C4-2B (cell line): ENCODE data around the gene POLL.
A peak's percentile ranks its signal among the peaks of the same experiment; 100 is the strongest.
"Not testable (repeated sequence)": the region's sequence is repeated elsewhere in the genome, so short reads cannot be mapped to it uniquely, and the experiment has no call there.

ENCODE experiments used
- H3K27ac ChIP-seq: fragments of 450-650 bp; 2 replicates; pipeline ENCODE4 v1.5.1; 2017
- ZFX ChIP-seq: fragments of 450-650 bp; IDR thresholded peaks from 2 replicates; pipeline ENCODE4 v1.6.1; 2017
- TF ChIP-seq, protein P1 (sequence below): fragments of 450-650 bp; conservative IDR thresholded peaks from 2 replicates; pipeline ENCODE4 v1.5.1; 2017; ENCODE audit warnings: mild to moderate bottlenecking

POLL gene

DNA sequence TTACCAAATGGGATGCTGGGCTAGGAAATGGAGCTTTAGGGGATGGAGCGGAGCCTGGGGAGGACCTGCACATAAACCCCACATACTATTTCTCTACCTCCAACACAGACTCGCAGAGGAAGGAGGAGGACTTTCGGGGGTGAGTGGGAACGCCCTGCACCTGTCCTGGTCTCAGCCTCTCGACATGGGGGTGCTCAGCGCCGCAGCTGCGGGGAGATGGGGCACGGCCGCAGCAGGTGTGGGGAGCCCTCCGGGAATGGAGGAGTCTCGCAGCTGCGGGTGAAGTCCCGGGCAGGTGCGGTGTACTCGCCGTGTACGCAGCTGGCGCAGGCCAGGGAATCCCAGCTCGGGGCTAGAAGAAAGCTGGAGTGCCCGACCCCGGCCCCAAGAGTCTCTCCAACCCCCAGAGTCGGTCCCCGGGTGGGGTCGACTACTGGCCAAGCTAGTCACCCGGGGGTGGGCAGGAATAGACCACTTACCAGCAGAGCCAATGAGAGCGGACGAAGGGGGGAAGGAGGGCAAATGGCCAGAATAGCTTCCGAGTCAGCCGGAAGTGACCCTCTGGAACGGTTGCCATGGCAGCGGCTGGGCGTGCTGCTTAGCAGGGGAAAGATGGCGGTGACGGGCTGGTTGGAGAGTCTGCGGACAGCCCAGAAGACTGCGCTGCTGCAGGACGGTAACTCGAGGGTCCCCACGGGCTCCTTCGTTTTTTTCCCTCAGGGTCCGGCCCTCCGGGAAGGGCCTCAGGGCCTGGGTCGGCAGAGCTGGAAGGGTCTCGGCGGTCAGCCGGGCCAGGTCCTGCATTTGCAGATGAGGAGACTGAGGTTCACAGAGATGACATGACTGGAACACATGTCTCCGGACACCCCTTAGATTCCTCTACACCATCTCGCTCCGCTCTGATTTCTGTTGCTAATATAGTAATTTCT, at the start of gene POLL, which contains the start of gene DPCD:
Gene POLL, minus strand, starts transcription at position 533 of the 929 bp plus-strand sequence. CDS start 897 bp downstream, outside the sequence.
Gene DPCD, plus strand, starts transcription at position 597 of the 929 bp plus-strand sequence. Its CDS starts 16 bp downstream, at position 613.
- H3K27ac ChIP-seq: peak within 1 kb of the TSS; percentile 86
- TF ChIP-seq, protein P1, sequence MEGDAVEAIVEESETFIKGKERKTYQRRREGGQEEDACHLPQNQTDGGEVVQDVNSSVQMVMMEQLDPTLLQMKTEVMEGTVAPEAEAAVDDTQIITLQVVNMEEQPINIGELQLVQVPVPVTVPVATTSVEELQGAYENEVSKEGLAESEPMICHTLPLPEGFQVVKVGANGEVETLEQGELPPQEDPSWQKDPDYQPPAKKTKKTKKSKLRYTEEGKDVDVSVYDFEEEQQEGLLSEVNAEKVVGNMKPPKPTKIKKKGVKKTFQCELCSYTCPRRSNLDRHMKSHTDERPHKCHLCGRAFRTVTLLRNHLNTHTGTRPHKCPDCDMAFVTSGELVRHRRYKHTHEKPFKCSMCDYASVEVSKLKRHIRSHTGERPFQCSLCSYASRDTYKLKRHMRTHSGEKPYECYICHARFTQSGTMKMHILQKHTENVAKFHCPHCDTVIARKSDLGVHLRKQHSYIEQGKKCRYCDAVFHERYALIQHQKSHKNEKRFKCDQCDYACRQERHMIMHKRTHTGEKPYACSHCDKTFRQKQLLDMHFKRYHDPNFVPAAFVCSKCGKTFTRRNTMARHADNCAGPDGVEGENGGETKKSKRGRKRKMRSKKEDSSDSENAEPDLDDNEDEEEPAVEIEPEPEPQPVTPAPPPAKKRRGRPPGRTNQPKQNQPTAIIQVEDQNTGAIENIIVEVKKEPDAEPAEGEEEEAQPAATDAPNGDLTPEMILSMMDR: no peak
- peak; percentile 75; the same call in 1 of the 2 replicates for TF ChIP-seq ZFX

DNA sequence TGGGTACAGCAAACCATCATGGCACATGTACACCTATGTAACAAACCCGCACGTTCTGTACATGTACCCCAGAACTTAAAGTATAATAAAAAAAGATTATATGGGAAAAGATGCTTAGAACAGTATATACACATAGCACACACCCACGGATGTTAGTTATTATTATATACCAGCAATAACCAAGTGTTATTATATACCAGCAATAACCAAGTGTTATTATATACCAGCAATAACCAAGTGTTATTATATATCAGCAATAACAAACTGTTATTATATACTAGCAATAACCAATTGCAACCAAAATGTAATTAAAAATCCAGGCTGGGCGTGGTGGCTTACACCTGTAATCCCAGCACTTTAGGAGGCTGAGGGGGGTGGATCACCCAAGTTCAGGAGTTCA, 45.5 kb upstream of the POLL start:
- not testable (repeated sequence) for H3K27ac ChIP-seq

DNA sequence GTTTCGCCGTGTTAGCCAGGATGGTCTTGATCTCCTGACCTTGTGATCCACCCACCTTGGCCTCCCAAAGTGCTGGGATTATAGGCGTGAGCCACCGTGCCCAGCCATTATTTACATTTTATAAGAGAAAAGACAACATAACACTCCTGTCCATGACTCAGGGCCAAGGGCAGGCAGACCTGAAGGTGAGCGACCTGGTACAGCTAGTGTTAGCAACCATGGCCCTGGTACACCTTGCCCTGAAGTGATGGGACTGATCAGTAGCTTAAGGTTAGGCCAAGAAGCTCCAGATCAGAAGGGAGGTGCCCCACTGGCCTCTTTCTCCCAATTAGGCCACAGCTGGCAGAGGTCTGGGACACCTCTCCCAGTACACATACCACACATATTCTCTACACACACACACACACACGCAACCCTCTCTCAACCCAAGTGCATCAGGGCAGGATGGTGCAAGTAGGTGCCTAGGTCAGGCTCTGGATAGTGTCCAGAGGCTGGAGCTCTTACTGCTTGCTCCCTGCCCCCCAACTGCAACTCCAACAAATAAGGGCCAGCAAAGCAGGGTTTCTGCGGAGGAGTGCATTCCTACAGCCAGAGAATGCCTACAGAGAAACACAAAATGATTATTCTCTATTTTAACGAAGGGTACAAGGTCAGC, 43.9 kb upstream of the POLL start:
- no peak overlapping the region for H3K27ac ChIP-seq
- no peak for TF ChIP-seq ZFX

- TF ChIP-seq, protein P1: no peak
- no peak overlapping the region for H3K27ac ChIP-seq
Measured at GRCh38 chr10:101630633-101630920, 42.5 kb upstream of the POLL start.

DNA sequence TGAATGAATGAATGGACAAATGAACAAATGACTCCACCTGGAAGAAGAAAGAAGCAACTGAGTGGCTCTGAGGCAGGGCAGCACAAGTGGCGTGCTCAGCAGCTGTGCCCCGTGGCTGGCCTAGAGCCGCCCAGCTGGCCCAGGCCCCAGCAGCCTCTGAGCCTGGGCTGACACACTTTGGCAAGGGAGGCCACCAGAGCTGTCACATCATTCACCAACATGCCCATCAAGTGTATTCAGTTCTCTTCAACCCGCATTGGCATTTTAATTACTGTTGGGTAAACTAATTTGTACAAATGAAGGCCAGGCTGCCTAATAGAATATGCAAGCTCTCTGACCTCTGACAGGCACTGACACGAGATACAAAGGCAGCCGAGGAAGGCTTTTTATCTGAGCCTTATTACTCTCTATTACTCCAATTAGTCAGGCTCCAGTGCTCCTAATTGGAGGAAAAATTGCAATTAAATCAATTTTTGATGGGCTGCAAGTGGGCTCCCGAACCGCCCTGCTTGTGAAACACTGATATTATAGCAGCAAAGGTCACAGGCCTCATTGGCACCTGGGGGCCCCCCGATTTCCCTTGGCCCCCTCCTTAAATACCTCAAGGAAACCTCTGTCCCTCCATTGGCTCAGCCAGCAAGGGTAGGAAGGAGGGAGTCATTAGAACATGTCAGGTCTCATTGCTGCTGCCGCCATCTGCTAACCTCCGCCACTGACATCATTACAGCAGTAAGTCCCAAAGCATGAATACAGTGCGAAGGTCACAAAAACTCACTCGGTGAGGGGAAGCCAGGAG, 42.0 kb upstream of the POLL start:
- no peak overlapping the region for H3K27ac ChIP-seq
- TF ChIP-seq ZFX: no peak
- TF ChIP-seq, protein P1: no peak

GRCh38 chr10:101625821-101626412, 37.9 kb upstream of the POLL start:
- H3K27ac ChIP-seq: no peak overlapping the region
- no peak for TF ChIP-seq ZFX
- TF ChIP-seq, protein P1: no peak

DNA sequence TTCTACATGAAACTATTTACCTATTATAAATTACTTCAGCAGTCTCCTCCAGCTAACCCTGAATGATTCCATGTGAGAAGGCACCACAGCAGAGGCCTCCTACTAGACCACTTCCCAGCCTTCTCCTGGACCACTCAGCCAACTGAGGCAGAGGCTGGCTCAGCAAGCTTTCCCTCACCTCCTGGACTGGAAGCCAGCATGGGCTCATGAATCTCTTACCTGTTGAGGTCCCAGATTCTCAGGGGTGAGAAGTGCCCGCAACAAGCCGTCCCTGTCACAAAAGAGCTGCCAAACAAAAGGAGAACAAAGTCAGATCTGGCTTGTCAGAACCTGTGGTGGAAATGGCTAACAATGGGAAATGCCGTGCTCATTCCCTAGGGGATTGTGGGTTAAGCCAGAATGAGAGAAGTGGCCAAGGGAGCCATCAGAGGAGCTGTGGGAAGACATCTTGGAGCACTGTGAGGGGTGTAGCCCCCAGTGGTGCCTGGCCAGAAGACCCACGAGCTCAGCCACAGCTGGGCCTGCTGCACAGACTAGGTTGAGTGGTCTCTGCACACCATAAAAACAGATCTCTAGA, 36.6 kb upstream of the POLL start:
- H3K27ac ChIP-seq: no peak overlapping the region
- TF ChIP-seq, protein P1: no peak
- TF ChIP-seq ZFX: no peak
